WTC11 (cell line): ENCODE results near the gene NINJ2. TPM values are rescaled to one million over a fixed set of nuclear protein-coding genes. Genes with fewer than 3 reads are reported as not detected.
A peak's percentile ranks its signal among the peaks of the same experiment; 100 is the strongest.

Source experiments
- ATAC-seq: fragments of 200-7000 bp; cut with Tn5 transposase; 2 replicates; pipeline ENCODE4 v1.10.0; 2021; ENCODE audit warnings: mild to moderate bottlenecking, moderate library complexity
- CTCF ChIA-PET: fragments of 300-600 bp; sonication (Branson Sonifier 250); formaldehyde crosslinking; loops from one replicate; lab custom pipeline; 2021; ENCODE audit warnings: antibody characterized with exemption; lab: Charles Lee
- POLR2A ChIA-PET: fragments of 350-600 bp; sonication (Branson Sonifier 250); formaldehyde crosslinking; loops from one replicate; lab custom pipeline; 2021; ENCODE audit warnings: antibody characterized with exemption; lab: Charles Lee
- DNase-seq: peaks from one replicate; pipeline ENCODE4 v3.0.0; 2021; ENCODE audit warnings: low spot score
- H3K27ac Mint-ChIP-seq: 2 replicates; pipeline ENCODE4 v1.8.0; 2021; ENCODE audit warnings: mixed read lengths
- H3K27me3 Mint-ChIP-seq: 2 replicates; pipeline ENCODE4 v1.8.0; 2021; ENCODE audit warnings: low read depth, mild to moderate bottlenecking, moderate library complexity, mixed read lengths
- H3K36me3 Mint-ChIP-seq: 2 replicates; pipeline ENCODE4 v1.8.0; 2021; ENCODE audit warnings: mixed read lengths
- H3K4me1 Mint-ChIP-seq: 2 replicates; pipeline ENCODE4 v1.8.0; 2022; ENCODE audit warnings: mixed read lengths
- H3K4me3 Mint-ChIP-seq: 2 replicates; pipeline ENCODE4 v1.8.0; 2021; ENCODE audit warnings: mild to moderate bottlenecking, moderate library complexity, mixed read lengths
- H3K9me3 Mint-ChIP-seq: 2 replicates; pipeline ENCODE4 v1.8.0; 2021; ENCODE audit warnings: mixed read lengths
- AR ChIP-seq: fragments of 250-450 bp; sonication (Bioruptor Pico); IDR thresholded peaks from 2 replicates; pipeline ENCODE4 v1.9.0; 2021; ENCODE audit warnings: mild to moderate bottlenecking
- ATF3 ChIP-seq: sonication (generic); formaldehyde crosslinking; conservative IDR thresholded peaks from 2 replicates; pipeline ENCODE4 v1.8.1; 2022; ENCODE audit warnings: mild to moderate bottlenecking, missing genetic modification reagents
- E2F4 ChIP-seq: sonication (generic); formaldehyde crosslinking; IDR thresholded peaks from 2 replicates; pipeline ENCODE4 v1.8.1; 2022; ENCODE audit warnings: low read depth, mild to moderate bottlenecking, moderate library complexity, missing genetic modification reagents, borderline replicate concordance
- FOXK1 ChIP-seq: sonication (generic); formaldehyde crosslinking; IDR thresholded peaks from 2 replicates; pipeline ENCODE4 v1.8.0; 2022; ENCODE audit warnings: mild to moderate bottlenecking, moderate library complexity, missing genetic modification reagents
- FOXP4 ChIP-seq: sonication (generic); formaldehyde crosslinking; IDR thresholded peaks from 2 replicates; pipeline ENCODE4 v1.8.0; 2022; ENCODE audit warnings: mild to moderate bottlenecking, missing genetic modification reagents
- GTF2I ChIP-seq: fragments of 250-450 bp; sonication (Bioruptor Pico); conservative IDR thresholded peaks from 2 replicates; pipeline ENCODE4 v1.4.0; 2021; ENCODE audit warnings: mild to moderate bottlenecking
- HMGA2 ChIP-seq: fragments of 250-450 bp; sonication (Bioruptor Pico); IDR thresholded peaks from 2 replicates; pipeline ENCODE4 v1.4.0; 2021; ENCODE audit warnings: mild to moderate bottlenecking, moderate library complexity
- MLX ChIP-seq: sonication (generic); formaldehyde crosslinking; IDR thresholded peaks from 2 replicates; pipeline ENCODE4 v1.8.1; 2023; ENCODE audit warnings: mild to moderate bottlenecking, missing genetic modification reagents, moderate library complexity
- NFYB ChIP-seq: sonication (generic); formaldehyde crosslinking; conservative IDR thresholded peaks from 2 replicates; pipeline ENCODE4 v1.8.0; 2022; ENCODE audit warnings: low read depth, missing genetic modification reagents
- TEAD1 ChIP-seq: sonication (generic); formaldehyde crosslinking; IDR thresholded peaks from 2 replicates; pipeline ENCODE4 v1.8.0; 2022; ENCODE audit warnings: mild to moderate bottlenecking, missing genetic modification reagents
- USF1 ChIP-seq: sonication (generic); formaldehyde crosslinking; IDR thresholded peaks from 2 replicates; pipeline ENCODE4 v1.8.0; 2022; ENCODE audit warnings: mild to moderate bottlenecking, missing genetic modification reagents
- ZNF281 ChIP-seq: sonication (generic); formaldehyde crosslinking; IDR thresholded peaks from 2 replicates; pipeline ENCODE4 v1.8.0; 2023; ENCODE audit warnings: mild to moderate bottlenecking, missing genetic modification reagents
- ZNF423 ChIP-seq: fragments of 250-450 bp; sonication (Bioruptor Pico); IDR thresholded peaks from 2 replicates; pipeline ENCODE4 v2.1.2; 2022; ENCODE audit warnings: mild to moderate bottlenecking, moderate library complexity
- total RNA-seq: library from RNA; stranded (reverse); gene quantifications from 3 replicates; pipeline ENCODE4 v1.2.3, GENCODE V29; 2021

NINJ2 gene
- total RNA-seq, 1 experiment from 2014 or later, result 0.42 TPM

GRCh38 chr12:591167-592023 is 71.8 kb downstream of the NINJ2 start:
- no peak overlapping the region for H3K27ac Mint-ChIP-seq
- peak; percentile 81 for ATAC-seq

More at GRCh38 chr12:591167-592023, 71.8 kb downstream of the NINJ2 start:
- Mint-ChIP-seq H3K27me3 (no peaks in the 10 kb centered on the region), H3K9me3 (peaks cover 13% of the 10 kb centered on the region), H3K36me3 (no peaks in the 10 kb centered on the region), H3K4me3 (no peak overlapping the region), H3K4me1 (no peaks in the 10 kb centered on the region)
- TF ChIP-seq ZNF423 (CRISPR knock-in tag), result no peak
- TF ChIP-seq FOXK1, result no peak
- TF ChIP-seq GTF2I (CRISPR knock-in tag), result no peak
- no peak for TF ChIP-seq AR (CRISPR knock-in tag)
- no peak for TF ChIP-seq TEAD1
- no peak for TF ChIP-seq MLX (CRISPR knock-in tag)
- no peak for TF ChIP-seq E2F4 (CRISPR knock-in tag)
- no peak for TF ChIP-seq FOXP4
- no peak for TF ChIP-seq ZNF281 (CRISPR knock-in tag)
- TF ChIP-seq HMGA2 (CRISPR knock-in tag), result no peak
- TF ChIP-seq NFYB (CRISPR knock-in tag), result no peak
- TF ChIP-seq ATF3 (CRISPR knock-in tag), result no peak
- TF ChIP-seq USF1 (CRISPR knock-in tag), result no peak
- CTCF ChIA-PET, result interaction anchor here (0.9 to 1.6 kb wide), 3 partner anchors 15 to 51 kb away, joined by 3 to 6 read pairs (median 5); no protein-coding TSS in a partner anchor
- no peak for DNase-seq
- POLR2A ChIA-PET, result no interaction called here
